Keratinocyte (primary cell): ENCODE results near the gene MCF2L2. TPM values are rescaled to one million over a fixed set of nuclear protein-coding genes. Genes with fewer than 3 reads are reported as not detected.

ENCODE experiments used
- DNase-seq: peaks from one replicate; pipeline ENCODE4 v3.0.0-alpha.2; 2011; ENCODE audit warnings: low read depth, missing footprints, low spot score
- FAIRE-seq: peaks from 2 replicates; lab custom pipeline; 2011; peaks lifted over from hg19 to GRCh38; lab: Jason Lieb, UNC
- H2AFZ ChIP-seq: 2 replicates; pipeline ENCODE4 v1.6.0; 2012; ENCODE audit warnings: low read length, control low read depth, inconsistent platforms; ENCODE audit not compliant: control insufficient read depth
- H3K27ac ChIP-seq: 2 replicates; pipeline ENCODE4 v1.5.1; 2011; ENCODE audit warnings: low read length; ENCODE audit not compliant: control insufficient read depth, insufficient read depth
- H3K27me3 ChIP-seq: 3 replicates; pipeline ENCODE4 v1.6.0; 2011; ENCODE audit warnings: low read length; ENCODE audit not compliant: control insufficient read depth, insufficient read depth; ENCODE audit errors: extremely low read depth
- H3K36me3 ChIP-seq, 2 experiments: 2 replicates in 1 of 2; 3 replicates in 1 of 2; pipeline ENCODE4 v1.5.1; 2011; ENCODE audit warnings: low read length in 2 of 2, mild to moderate bottlenecking in 1 of 2; ENCODE audit not compliant: control insufficient read depth in 2 of 2, insufficient read depth in 2 of 2; ENCODE audit errors: extremely low read depth in 1 of 2
- H3K4me1 ChIP-seq: 3 replicates; pipeline ENCODE4 v1.5.1; 2011; ENCODE audit warnings: low read length; ENCODE audit not compliant: control insufficient read depth, insufficient read depth; ENCODE audit errors: extremely low read depth
- H3K4me2 ChIP-seq: 3 replicates; pipeline ENCODE4 v1.6.0; 2011; ENCODE audit warnings: low read depth, low read length; ENCODE audit not compliant: control insufficient read depth, insufficient read depth; ENCODE audit errors: extremely low read depth
- H3K4me3 ChIP-seq, 3 experiments: fragments of 200-600 bp in 1 of 3; sonication (generic) in 1 of 3; 2 replicates in 2 of 3; 3 replicates in 1 of 3; pipeline ENCODE4 v1.5.1; 2011 to 2016; ENCODE audit warnings: low read length in 3 of 3, mild to moderate bottlenecking in 3 of 3, control low read depth in 2 of 3, inconsistent platforms in 1 of 3, low read depth in 1 of 3, mixed read lengths in 1 of 3, mixed run types in 1 of 3, moderate library complexity in 1 of 3; ENCODE audit not compliant: control insufficient read depth in 2 of 3, insufficient read depth in 2 of 3; ENCODE audit errors: extremely low read depth in 1 of 3
- H3K79me2 ChIP-seq: 2 replicates; pipeline ENCODE4 v1.6.0; 2012; ENCODE audit warnings: low read length; ENCODE audit not compliant: control insufficient read depth, insufficient read depth
- H3K9ac ChIP-seq: 3 replicates; pipeline ENCODE4 v1.6.0; 2011; ENCODE audit warnings: low read length; ENCODE audit not compliant: control insufficient read depth, insufficient read depth; ENCODE audit errors: extremely low read depth
- H3K9me1 ChIP-seq: 3 replicates; pipeline ENCODE4 v1.6.0; 2011; ENCODE audit warnings: low read length; ENCODE audit not compliant: control insufficient read depth, insufficient read depth; ENCODE audit errors: extremely low read depth
- H3K9me3 ChIP-seq: 2 replicates; pipeline ENCODE4 v1.5.1; 2012; ENCODE audit warnings: low read depth, low read length; ENCODE audit not compliant: control insufficient read depth
- H4K20me1 ChIP-seq: 3 replicates; pipeline ENCODE4 v1.6.0; 2011; ENCODE audit warnings: low read length; ENCODE audit not compliant: control insufficient read depth, insufficient read depth; ENCODE audit errors: extremely low read depth
- EZH2 ChIP-seq: IDR thresholded peaks from one replicate; pipeline ENCODE4 v1.6.1; 2012; ENCODE audit warnings: inconsistent platforms, mild to moderate bottlenecking, low read length, moderate library complexity
- dilution Hi-C: fragments of 300-500 bp; cut with MboI; formaldehyde crosslinking; loops from one replicate; pipeline ENCODE4 v1.7.0; 2020; ENCODE audit warnings: low sequenced_read_pairs; ENCODE audit not compliant: extremely low pct_ligation_motif_present
- polyA plus RNA-seq, 5 experiments: library from polyadenylated mRNA; depleted of rRNA in 3 of 5; stranded (reverse) in 3 of 5; stranded (forward) in 1 of 5; unstranded in 1 of 5; fragments of >200 nt; gene quantifications; 1 replicate in 1 of 5; 2 replicates in 3 of 5; 3 replicates in 1 of 5; pipeline versions ENCODE4 v1.2.1 to v1.2.3, GENCODE V29; 2011 to 2012; ENCODE audit warnings: missing spikeins in 2 of 5, low read depth in 1 of 5, low replicate concordance in 1 of 5
- TF ChIP-seq, protein P1 (sequence below), 3 experiments: IDR thresholded peaks in 1 of 3; conservative IDR thresholded peaks in 1 of 3; optimal IDR thresholded peaks in 1 of 3; 2 replicates in 2 of 3; 3 replicates in 1 of 3; pipeline versions ENCODE3 to v1.5.1; 2011; ENCODE audit warnings: low read length in 3 of 3, mild to moderate bottlenecking in 3 of 3, moderate library complexity in 2 of 3, control low read depth in 1 of 3, inconsistent platforms in 1 of 3; ENCODE audit not compliant: insufficient read depth in 2 of 3; ENCODE audit errors: extremely low read depth in 1 of 3

The MCF2L2 gene
- polyA plus RNA-seq, 1 donor (not counting 4 experiments of a cell fraction or from before 2014, with no cell fraction given): 0.26 TPM

DNA sequence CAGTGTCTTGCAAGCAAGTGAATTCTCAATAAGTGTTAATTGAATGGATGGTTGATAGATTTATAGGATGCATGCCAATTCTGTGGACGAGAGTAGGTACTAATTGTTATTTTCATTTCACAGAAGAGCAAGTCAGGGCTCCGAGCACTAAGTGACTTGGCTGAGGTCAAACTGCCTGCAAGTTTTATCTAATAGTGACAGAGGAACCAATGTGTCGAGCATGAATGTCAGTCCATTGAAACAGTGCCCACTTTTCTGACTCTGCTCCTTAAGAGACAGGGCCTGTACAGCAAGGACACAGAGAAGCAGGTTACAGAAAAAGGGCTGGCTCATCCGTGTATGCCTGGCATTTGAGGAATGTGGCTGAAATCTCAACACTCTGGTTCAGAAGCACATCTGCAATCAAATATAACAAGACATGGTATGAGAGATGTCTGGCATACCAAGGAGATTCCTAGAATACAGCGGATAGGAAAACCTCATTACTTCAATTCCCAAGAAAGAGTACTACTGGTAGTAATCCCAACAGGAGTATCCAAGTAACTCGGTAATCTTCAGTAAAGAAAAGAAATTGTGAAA, 181.3 kb downstream of the MCF2L2 start:
- Histone ChIP-seq H3K9me1 (no peaks in the 10 kb centered on the region), H3K9ac (no peak overlapping the region), H3K9me3 (no peaks in the 10 kb centered on the region), H3K27ac (no peak overlapping the region), H3K27me3 (no peaks in the 10 kb centered on the region), H3K79me2 (no peaks in the 10 kb centered on the region), H3K4me1 (peaks cover 5% of the 10 kb centered on the region), H3K4me2 (no peak overlapping the region), H3K4me3 (no peak overlapping the region), H2AFZ (no peak overlapping the region), H4K20me1 (no peaks in the 10 kb centered on the region), H3K36me3 (no peaks in the 10 kb centered on the region)
- no peak for TF ChIP-seq EZH2
- TF ChIP-seq, protein P1, sequence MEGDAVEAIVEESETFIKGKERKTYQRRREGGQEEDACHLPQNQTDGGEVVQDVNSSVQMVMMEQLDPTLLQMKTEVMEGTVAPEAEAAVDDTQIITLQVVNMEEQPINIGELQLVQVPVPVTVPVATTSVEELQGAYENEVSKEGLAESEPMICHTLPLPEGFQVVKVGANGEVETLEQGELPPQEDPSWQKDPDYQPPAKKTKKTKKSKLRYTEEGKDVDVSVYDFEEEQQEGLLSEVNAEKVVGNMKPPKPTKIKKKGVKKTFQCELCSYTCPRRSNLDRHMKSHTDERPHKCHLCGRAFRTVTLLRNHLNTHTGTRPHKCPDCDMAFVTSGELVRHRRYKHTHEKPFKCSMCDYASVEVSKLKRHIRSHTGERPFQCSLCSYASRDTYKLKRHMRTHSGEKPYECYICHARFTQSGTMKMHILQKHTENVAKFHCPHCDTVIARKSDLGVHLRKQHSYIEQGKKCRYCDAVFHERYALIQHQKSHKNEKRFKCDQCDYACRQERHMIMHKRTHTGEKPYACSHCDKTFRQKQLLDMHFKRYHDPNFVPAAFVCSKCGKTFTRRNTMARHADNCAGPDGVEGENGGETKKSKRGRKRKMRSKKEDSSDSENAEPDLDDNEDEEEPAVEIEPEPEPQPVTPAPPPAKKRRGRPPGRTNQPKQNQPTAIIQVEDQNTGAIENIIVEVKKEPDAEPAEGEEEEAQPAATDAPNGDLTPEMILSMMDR (optimal IDR thresholded peaks at IDR 0.05 in 1 of 3, IDR thresholded peaks at IDR 0.05 in 1 of 3, conservative IDR thresholded peaks at IDR 0.05 in 1 of 3; ENCODE audit: extremely low read depth in 1 of 3, insufficient read depth in 2 of 3, low read length in 3 of 3): no peak
- dilution Hi-C loops: no loop called here
- no peak for FAIRE-seq
- DNase-seq: no peak

DNA sequence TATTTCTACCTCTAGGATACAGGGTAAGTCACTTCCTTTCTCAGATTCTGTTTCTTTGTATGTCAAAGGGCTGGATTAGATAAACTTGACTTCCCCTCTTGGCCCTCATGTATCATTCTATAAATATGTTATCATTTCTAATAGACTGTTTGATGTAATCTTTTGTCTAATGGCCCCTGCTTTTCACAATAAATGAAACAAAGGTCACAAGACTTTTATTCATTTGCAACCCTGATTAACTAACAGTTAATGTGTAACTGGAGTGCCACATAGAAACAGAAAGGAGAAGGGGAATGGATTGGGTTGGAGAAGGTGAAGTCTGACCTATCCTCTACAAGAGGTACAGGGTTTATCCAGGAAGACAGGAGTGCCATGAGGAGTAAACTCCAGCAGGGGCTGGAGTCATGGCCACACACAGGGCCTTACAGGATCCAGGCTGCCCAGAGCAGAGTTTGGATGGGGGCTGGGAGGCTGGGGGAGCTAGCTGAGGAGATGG, 183.4 kb downstream of the MCF2L2 start:
- dilution Hi-C loops: no loop called here
- TF ChIP-seq EZH2: no peak
- TF ChIP-seq, protein P1 (optimal IDR thresholded peaks at IDR 0.05 in 1 of 3, IDR thresholded peaks at IDR 0.05 in 1 of 3, conservative IDR thresholded peaks at IDR 0.05 in 1 of 3; ENCODE audit: extremely low read depth in 1 of 3, insufficient read depth in 2 of 3, low read length in 3 of 3): no peak
- Histone ChIP-seq H4K20me1 (no peaks in the 10 kb centered on the region), H3K9me3 (no peaks in the 10 kb centered on the region), H2AFZ (peak overlapping the region; percentile 3), H3K4me2 (no peak overlapping the region), H3K4me3 (no peak overlapping the region), H3K27ac (no peak overlapping the region), H3K36me3 (no peaks in the 10 kb centered on the region), H3K9ac (no peak overlapping the region), H3K27me3 (no peaks in the 10 kb centered on the region), H3K9me1 (no peaks in the 10 kb centered on the region), H3K4me1 (peaks cover 3% of the 10 kb centered on the region), H3K79me2 (no peaks in the 10 kb centered on the region)
- no peak for DNase-seq
- FAIRE-seq: no peak
